ENCODE measurements around the gene CD55. TPM values are rescaled to one million over a fixed set of nuclear protein-coding genes. Genes with fewer than 3 reads are reported as not detected.

The CD55 gene
- 41.2 and 173 TPM in 2 replicates for total RNA-seq

GRCh38 chr1:207321079-207321789, at the start of gene CD55:
Gene CD55 (plus strand): TSS chr1:207321678. CDS start chr1:207321766, 88 bp downstream.

Other genes starting within 250 kb of the CD55 start
- gene C4BPB, start 232.8 kb upstream of the CD55 start, total RNA-seq: 0.72 and 2.4 TPM in 2 replicates
- gene C4BPA, start 217.4 kb upstream of the CD55 start, total RNA-seq: not detected in 2 replicates
- gene CR2, start 132.7 kb downstream of the CD55 start, total RNA-seq: not detected in 2 replicates
- gene CR1, start 174.5 kb downstream of the CD55 start, total RNA-seq: under 0.01 TPM in 1 of 2 replicates, not detected in the other